ENCODE data around the gene MYO10.

MYO10 gene

GRCh38 chr5:16668194-16668593, 267.9 kb downstream of the MYO10 start:
- no peak overlapping the region for H3K9ac ChIP-seq
- no peak overlapping the region for H3K4me3 ChIP-seq (ENCODE audit: low read depth, low read length)
- H3K79me2 ChIP-seq: no peaks in the 10 kb centered on the region
- no peak overlapping the region for H2AFZ ChIP-seq
- H3K36me3 ChIP-seq (ENCODE audit: control insufficient read depth, insufficient read depth, low read length): no peaks in the 10 kb centered on the region
- no peak for TF ChIP-seq CTCF (IDR thresholded peaks at IDR 0.05)
- H3K4me1 ChIP-seq: peaks cover 34% of the 10 kb centered on the region
- no peak overlapping the region for H3K27ac ChIP-seq
- H3K4me2 ChIP-seq (ENCODE audit: low read length): no peak overlapping the region
- no peaks in the 10 kb centered on the region for H3K27me3 ChIP-seq (ENCODE audit: control insufficient read depth, insufficient read depth, low read length)
- H3K9me3 ChIP-seq (ENCODE audit: control insufficient read depth, low read length): no peaks in the 10 kb centered on the region

- Histone ChIP-seq H3K4me3 (ENCODE audit: low read depth, low read length) (peak overlapping the region; percentile 42), H3K4me1 (peaks cover 30% of the 10 kb centered on the region), H3K27me3 (ENCODE audit: control insufficient read depth, insufficient read depth, low read length) (no peaks in the 10 kb centered on the region), H3K79me2 (no peaks in the 10 kb centered on the region), H3K4me2 (ENCODE audit: low read length) (peak overlapping the region; percentile 57), H3K27ac (peak overlapping the region; percentile 5), H3K36me3 (ENCODE audit: control insufficient read depth, insufficient read depth, low read length) (no peaks in the 10 kb centered on the region), H3K9me3 (ENCODE audit: control insufficient read depth, low read length) (no peaks in the 10 kb centered on the region), H3K9ac (no peak overlapping the region), H2AFZ (peak overlapping the region; percentile 74)
- TF ChIP-seq CTCF (IDR thresholded peaks at IDR 0.05): peak; percentile 81
Measured at GRCh38 chr5:16666883-16667398, 269.1 kb downstream of the MYO10 start.

- Histone ChIP-seq H3K4me1 (peaks cover 25% of the 10 kb centered on the region), H3K9ac (no peak overlapping the region), H2AFZ (peak overlapping the region; percentile 74), H3K9me3 (ENCODE audit: control insufficient read depth, low read length) (no peaks in the 10 kb centered on the region), H3K27ac (no peak overlapping the region), H3K36me3 (ENCODE audit: control insufficient read depth, insufficient read depth, low read length) (no peaks in the 10 kb centered on the region), H3K79me2 (no peaks in the 10 kb centered on the region), H3K4me2 (ENCODE audit: low read length) (peak overlapping the region; percentile 57), H3K4me3 (ENCODE audit: low read depth, low read length) (peak overlapping the region; percentile 42), H3K27me3 (ENCODE audit: control insufficient read depth, insufficient read depth, low read length) (no peaks in the 10 kb centered on the region)
- TF ChIP-seq CTCF (IDR thresholded peaks at IDR 0.05): no peak
Measured at GRCh38 chr5:16666130-16666882, 269.8 kb downstream of the MYO10 start.

GRCh38 chr5:16665601-16666000, 270.5 kb downstream of the MYO10 start:
- H3K4me2 ChIP-seq (ENCODE audit: low read length): no peak overlapping the region
- TF ChIP-seq CTCF (IDR thresholded peaks at IDR 0.05): no peak
- no peak overlapping the region for H3K27ac ChIP-seq
- no peaks in the 10 kb centered on the region for H3K79me2 ChIP-seq
- no peaks in the 10 kb centered on the region for H3K27me3 ChIP-seq (ENCODE audit: control insufficient read depth, insufficient read depth, low read length)
- H3K9ac ChIP-seq: no peak overlapping the region
- H3K36me3 ChIP-seq (ENCODE audit: control insufficient read depth, insufficient read depth, low read length): no peaks in the 10 kb centered on the region
- H3K4me1 ChIP-seq: peaks cover 21% of the 10 kb centered on the region
- no peak overlapping the region for H3K4me3 ChIP-seq (ENCODE audit: low read depth, low read length)
- peak overlapping the region; percentile 13 for H2AFZ ChIP-seq
- H3K9me3 ChIP-seq (ENCODE audit: control insufficient read depth, low read length): no peaks in the 10 kb centered on the region

- Histone ChIP-seq H3K4me1 (peaks cover 12% of the 10 kb centered on the region), H3K9me3 (ENCODE audit: control insufficient read depth, low read length) (no peaks in the 10 kb centered on the region), H3K36me3 (ENCODE audit: control insufficient read depth, insufficient read depth, low read length) (no peaks in the 10 kb centered on the region), H3K4me3 (ENCODE audit: low read depth, low read length) (no peak overlapping the region), H3K4me2 (ENCODE audit: low read length) (no peak overlapping the region), H3K27me3 (ENCODE audit: control insufficient read depth, insufficient read depth, low read length) (no peaks in the 10 kb centered on the region), H3K79me2 (no peaks in the 10 kb centered on the region), H2AFZ (no peak overlapping the region), H3K27ac (no peak overlapping the region), H3K9ac (no peak overlapping the region)
- no peak for TF ChIP-seq CTCF (IDR thresholded peaks at IDR 0.05)
Measured at GRCh38 chr5:16664368-16664767, 271.7 kb downstream of the MYO10 start.
